ENCODE results near the gene PLAAT2.
"Not testable (repeated sequence)": the region's sequence is repeated elsewhere in the genome, so short reads cannot be mapped to it uniquely, and the experiment has no call there.

Gene PLAAT2

DNA sequence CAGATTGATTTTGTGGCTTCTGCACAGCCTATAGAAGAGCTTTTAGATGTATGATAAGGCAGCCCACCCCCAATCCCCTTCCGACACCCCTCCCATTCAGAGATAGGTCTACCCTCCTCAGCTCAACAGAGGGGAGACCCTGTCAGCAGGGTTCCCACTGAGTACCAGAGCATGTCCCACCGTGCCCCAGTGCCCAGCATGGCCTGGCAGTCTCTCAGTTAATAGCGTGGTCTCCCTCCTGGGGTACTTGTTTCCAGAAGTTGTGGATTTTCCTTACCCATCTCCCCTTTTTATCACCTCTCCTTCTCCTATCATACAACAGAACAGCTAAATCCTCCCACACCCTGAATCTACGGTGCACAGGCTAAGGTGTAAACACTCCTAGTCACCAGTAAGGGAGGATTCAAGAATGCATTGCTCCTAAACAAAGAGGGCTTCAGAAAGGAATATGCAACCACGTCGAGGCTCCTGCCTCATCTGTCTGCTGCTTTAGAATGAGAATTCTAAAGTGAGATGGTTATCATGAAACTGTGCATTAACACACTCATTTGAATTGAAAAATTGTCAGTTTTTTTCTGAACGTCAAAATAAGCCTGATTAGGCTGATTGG lies 6.7 kb downstream of the PLAAT2 start:
- Histone ChIP-seq H3K27me3 (ENCODE audit: insufficient read depth, low read length) (no peaks in the 10 kb centered on the region; the same call in 1 of the 2 replicates), H3K36me3 (ENCODE audit: insufficient read depth, low read depth, low read length) (no peaks in the 10 kb centered on the region), H3K9ac (ENCODE audit: low read depth, low read length) (no peak overlapping the region), H3K27ac (ENCODE audit: low read length) (no peak overlapping the region), H3K4me3 (ENCODE audit: low read length) (no peak overlapping the region), H3K9me3 (ENCODE audit: insufficient read depth, low read depth, low read length) (no peaks in the 10 kb centered on the region), H3K4me1 (ENCODE audit: insufficient read depth, low read length) (peaks cover 9% of the 10 kb centered on the region; the same call in 1 of the 2 replicates)

DNA sequence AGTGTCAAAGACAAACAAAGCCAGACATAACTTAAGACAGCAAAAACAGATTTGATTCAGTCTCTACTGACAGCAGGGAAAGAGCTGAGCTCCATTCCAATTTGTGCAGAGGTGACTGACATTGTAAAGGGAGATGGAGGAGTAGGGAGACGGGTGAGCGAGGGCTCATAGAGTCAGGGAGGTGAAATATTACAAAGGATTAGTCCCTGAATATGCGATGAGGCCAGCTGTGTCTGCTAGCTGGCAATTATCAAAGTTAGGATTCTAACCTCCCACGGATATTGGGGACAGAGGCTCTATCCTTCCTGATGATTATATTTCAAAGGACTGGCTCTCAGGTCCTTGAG lies 8.3 kb downstream of the PLAAT2 start:
- H3K36me3 ChIP-seq (ENCODE audit: insufficient read depth, low read depth, low read length), result no peaks in the 10 kb centered on the region
- H3K27me3 ChIP-seq (ENCODE audit: insufficient read depth, low read length), result no peaks in the 10 kb centered on the region
- no peak overlapping the region for H3K4me3 ChIP-seq (ENCODE audit: low read length)
- H3K9me3 ChIP-seq (ENCODE audit: insufficient read depth, low read depth, low read length), result no peaks in the 10 kb centered on the region
- H3K4me1 ChIP-seq (ENCODE audit: insufficient read depth, low read length), result peaks cover 9% of the 10 kb centered on the region; the same call in 1 of the 2 replicates
- no peak overlapping the region for H3K27ac ChIP-seq (ENCODE audit: low read length)
- H3K9ac ChIP-seq (ENCODE audit: low read depth, low read length), result no peak overlapping the region

DNA sequence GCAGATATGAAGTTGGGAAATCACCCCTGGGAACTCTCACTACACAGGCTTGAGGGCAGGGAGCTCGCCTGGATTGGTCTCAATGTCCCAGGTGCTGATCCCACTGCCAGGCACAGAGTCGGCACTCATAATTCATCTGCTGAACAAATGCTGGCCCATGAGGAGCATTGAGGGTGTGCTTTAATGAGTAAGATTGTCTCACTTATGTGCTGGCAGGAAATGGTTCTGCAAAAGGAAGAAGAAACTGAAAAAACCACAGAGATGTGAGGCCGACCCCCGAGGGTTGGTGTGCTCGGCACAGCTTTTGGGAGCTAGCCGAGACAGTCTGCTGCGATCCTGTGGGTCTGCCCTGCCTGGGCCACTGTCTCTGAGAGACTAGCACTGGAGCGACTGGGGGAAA lies 9.4 kb downstream of the PLAAT2 start:
- Histone ChIP-seq H3K27ac (ENCODE audit: low read length) (no peak overlapping the region), H3K27me3 (ENCODE audit: insufficient read depth, low read length) (no peaks in the 10 kb centered on the region), H3K9ac (ENCODE audit: low read depth, low read length) (no peak overlapping the region), H3K36me3 (ENCODE audit: insufficient read depth, low read depth, low read length) (no peaks in the 10 kb centered on the region), H3K4me3 (ENCODE audit: low read length) (no peak overlapping the region), H3K9me3 (ENCODE audit: insufficient read depth, low read depth, low read length) (no peaks in the 10 kb centered on the region), H3K4me1 (ENCODE audit: insufficient read depth, low read length) (peaks cover 9% of the 10 kb centered on the region; the same call in 1 of the 2 replicates)

DNA sequence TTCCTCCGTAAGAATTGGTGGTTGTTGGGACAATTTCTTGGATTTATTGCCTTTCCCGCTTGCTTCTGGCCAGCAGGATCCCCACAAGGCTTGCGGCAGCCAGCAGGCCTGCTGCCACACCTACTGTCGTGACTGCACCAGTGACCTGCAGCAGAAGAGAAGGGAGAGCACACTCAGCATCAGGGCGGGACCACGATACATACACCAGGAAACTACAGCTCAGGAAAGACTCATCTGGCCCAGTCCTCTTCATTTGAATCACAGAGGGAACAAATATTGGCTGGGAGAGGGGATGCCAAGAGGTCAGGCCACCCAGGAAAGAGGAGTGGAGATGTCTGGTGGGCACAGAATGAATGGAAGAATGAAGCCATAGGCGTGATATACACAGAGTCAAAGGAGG lies 10.3 kb downstream of the PLAAT2 start:
- H3K9ac ChIP-seq (ENCODE audit: low read depth, low read length), result no peak overlapping the region
- H3K9me3 ChIP-seq (ENCODE audit: insufficient read depth, low read depth, low read length), result no peaks in the 10 kb centered on the region
- H3K4me1 ChIP-seq (ENCODE audit: insufficient read depth, low read length), result peaks cover 9% of the 10 kb centered on the region; the same call in 1 of the 2 replicates
- no peak overlapping the region for H3K4me3 ChIP-seq (ENCODE audit: low read length)
- H3K27ac ChIP-seq (ENCODE audit: low read length), result no peak overlapping the region
- H3K27me3 ChIP-seq (ENCODE audit: insufficient read depth, low read length), result no peaks in the 10 kb centered on the region
- H3K36me3 ChIP-seq (ENCODE audit: insufficient read depth, low read depth, low read length), result no peaks in the 10 kb centered on the region

DNA sequence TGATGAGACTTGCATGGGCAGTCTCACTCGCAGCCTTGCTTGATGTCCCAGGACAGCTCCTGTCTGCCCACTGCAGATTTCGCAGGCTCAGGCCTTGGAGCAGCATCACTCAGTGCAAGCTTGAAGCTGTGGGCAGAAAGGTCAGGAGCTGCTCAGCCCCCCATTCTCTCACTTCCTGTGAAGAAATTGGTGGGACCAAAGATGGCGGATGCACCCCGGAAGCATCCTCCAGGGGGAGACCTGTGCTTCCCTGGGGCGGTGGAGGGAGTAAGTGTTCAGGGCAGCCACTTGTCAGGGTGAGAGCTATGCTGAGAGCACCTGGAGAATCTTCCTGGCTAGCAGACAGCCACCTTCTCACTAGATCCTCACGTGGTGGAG lies 11.3 kb downstream of the PLAAT2 start:
- Histone ChIP-seq H3K4me1 (ENCODE audit: insufficient read depth, low read length) (peaks cover 9% of the 10 kb centered on the region; the same call in 1 of the 2 replicates), H3K9ac (ENCODE audit: low read depth, low read length) (no peak overlapping the region), H3K27me3 (ENCODE audit: insufficient read depth, low read length) (no peaks in the 10 kb centered on the region), H3K27ac (ENCODE audit: low read length) (no peak overlapping the region), H3K36me3 (ENCODE audit: insufficient read depth, low read depth, low read length) (no peaks in the 10 kb centered on the region), H3K4me3 (ENCODE audit: low read length) (no peak overlapping the region), H3K9me3 (ENCODE audit: insufficient read depth, low read depth, low read length) (no peaks in the 10 kb centered on the region)

DNA sequence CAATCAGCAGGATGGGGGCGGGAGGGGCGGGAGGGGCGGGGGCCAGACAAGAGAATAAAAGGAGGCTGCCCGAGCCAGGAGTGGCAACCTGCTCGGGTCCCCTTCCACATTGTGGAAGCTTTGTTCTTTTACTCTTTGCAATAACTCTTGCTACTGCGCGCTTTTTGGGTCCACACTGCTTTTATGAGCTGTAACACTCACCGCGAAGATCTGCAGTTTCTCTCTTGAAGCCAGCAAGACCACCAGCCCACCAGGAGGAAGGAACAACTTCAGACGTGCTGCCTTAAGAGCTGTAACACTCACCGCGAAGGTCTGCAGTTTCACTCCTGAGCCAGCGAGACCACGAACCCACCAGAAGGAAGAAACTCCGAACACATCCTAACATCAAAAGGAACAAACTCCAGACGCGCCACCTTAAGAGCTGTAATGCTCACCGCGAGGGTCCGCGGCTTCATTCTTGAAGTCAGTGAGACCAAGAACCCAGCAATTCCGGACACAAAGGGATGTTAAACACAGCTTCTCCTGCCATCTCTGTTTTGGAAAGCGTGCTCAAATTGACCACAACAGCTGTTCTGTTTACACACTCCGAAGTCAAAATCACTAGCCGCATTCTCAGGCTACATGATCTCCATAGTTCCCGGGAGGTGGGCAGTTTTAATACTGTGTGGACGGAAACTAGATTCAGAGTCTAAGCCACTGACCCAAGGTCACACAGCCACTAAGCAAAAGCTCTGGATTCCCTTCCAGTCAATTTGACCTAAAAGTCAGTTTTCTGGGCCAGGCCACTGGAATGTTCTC lies 11.9 kb downstream of the PLAAT2 start:
- H3K4me1 ChIP-seq (ENCODE audit: insufficient read depth, low read length), result peaks cover 3% of the 10 kb centered on the region; the same call in 1 of the 2 replicates
- no peaks in the 10 kb centered on the region for H3K9me3 ChIP-seq (ENCODE audit: insufficient read depth, low read depth, low read length)
- no peak overlapping the region for H3K4me3 ChIP-seq (ENCODE audit: low read length)
- H3K27ac ChIP-seq (ENCODE audit: low read length), result no peak overlapping the region
- no peak overlapping the region for H3K9ac ChIP-seq (ENCODE audit: low read depth, low read length)
- no peaks in the 10 kb centered on the region for H3K27me3 ChIP-seq (ENCODE audit: insufficient read depth, low read length)
- H3K36me3 ChIP-seq (ENCODE audit: insufficient read depth, low read depth, low read length), result no peaks in the 10 kb centered on the region

DNA sequence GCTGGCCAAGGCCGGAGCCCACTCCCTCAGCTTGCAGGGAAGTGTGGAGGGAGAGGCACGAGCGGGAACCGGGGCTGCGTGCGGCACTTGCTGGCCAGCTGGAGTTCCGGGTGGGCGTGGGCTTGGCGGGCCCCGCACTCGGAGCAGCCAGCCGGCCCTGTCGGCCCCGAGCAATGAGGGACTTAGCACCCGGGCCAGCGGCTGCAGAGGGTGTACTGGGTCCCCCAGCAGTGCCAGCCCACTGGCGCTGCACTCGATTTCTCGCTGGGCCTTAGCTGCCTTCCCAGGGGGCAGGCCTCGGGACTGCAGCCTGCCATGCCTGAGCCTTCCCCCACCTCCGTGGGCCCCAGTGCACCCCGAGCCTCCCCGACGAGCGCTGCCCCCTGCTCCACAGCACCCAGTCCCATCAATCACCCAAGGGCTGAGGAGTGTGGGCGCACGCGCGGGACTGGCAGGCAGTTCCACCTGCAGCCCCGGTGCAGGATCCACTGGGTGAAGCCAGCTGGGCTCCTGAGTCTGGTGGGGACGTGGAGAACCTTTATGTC lies 13.0 kb downstream of the PLAAT2 start:
- not testable (repeated sequence) for H3K27me3 ChIP-seq (ENCODE audit: insufficient read depth, low read length); H3K9me3 ChIP-seq (ENCODE audit: insufficient read depth, low read depth, low read length); H3K4me1 ChIP-seq (ENCODE audit: insufficient read depth, low read length); H3K9ac ChIP-seq (ENCODE audit: low read depth, low read length); H3K27ac ChIP-seq (ENCODE audit: low read length); H3K36me3 ChIP-seq (ENCODE audit: insufficient read depth, low read depth, low read length); H3K4me3 ChIP-seq (ENCODE audit: low read length)

DNA sequence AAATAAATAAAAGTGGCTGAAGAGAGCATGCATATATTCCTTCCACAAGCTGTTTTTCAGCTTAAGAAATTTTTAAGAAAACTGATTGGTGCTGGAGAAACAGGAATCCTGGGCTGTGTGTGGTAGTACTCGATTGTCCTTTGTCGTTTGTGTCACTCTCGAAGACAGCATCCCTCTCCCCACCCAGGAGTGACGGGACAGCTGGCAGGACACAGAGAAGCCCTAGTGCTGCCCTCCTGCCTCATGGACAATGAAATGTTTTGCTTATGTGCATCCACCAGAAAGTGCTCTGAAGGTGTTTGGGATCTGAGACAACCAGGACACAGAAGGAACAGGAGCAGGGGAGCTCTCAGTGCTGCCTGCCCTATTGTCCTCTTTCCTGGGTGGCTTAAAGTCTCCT lies 13.8 kb downstream of the PLAAT2 start:
- Histone ChIP-seq H3K9me3 (ENCODE audit: insufficient read depth, low read depth, low read length) (no peaks in the 10 kb centered on the region), H3K9ac (ENCODE audit: low read depth, low read length) (no peak overlapping the region), H3K27me3 (ENCODE audit: insufficient read depth, low read length) (no peaks in the 10 kb centered on the region), H3K36me3 (ENCODE audit: insufficient read depth, low read depth, low read length) (no peaks in the 10 kb centered on the region), H3K27ac (ENCODE audit: low read length) (no peak overlapping the region), H3K4me1 (ENCODE audit: insufficient read depth, low read length) (no peaks in the 10 kb centered on the region), H3K4me3 (ENCODE audit: low read length) (no peak overlapping the region)

DNA sequence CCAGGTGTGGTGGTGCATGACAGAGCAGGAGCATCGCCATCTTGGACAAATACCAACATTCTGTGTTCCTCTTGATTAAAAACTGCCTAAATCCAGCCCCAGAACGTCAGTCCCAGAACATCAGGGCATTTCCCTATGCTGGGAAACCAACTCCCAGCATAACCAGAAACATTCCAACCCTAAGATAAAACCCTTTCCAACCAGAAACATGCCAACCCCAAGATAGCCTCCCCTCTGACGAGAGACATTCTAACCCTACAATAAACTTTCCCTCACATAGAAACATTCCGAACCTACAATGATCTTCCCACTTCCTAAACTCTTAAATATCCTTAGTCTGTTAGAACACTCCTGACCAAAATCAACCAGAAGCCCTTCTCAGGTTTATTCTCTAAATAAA lies 15.0 kb downstream of the PLAAT2 start:
- H3K4me1 ChIP-seq (ENCODE audit: insufficient read depth, low read length), result no peaks in the 10 kb centered on the region
- H3K9ac ChIP-seq (ENCODE audit: low read depth, low read length), result no peak overlapping the region
- H3K27ac ChIP-seq (ENCODE audit: low read length), result no peak overlapping the region
- H3K4me3 ChIP-seq (ENCODE audit: low read length), result no peak overlapping the region
- no peaks in the 10 kb centered on the region for H3K9me3 ChIP-seq (ENCODE audit: insufficient read depth, low read depth, low read length)
- H3K36me3 ChIP-seq (ENCODE audit: insufficient read depth, low read depth, low read length), result no peaks in the 10 kb centered on the region
- H3K27me3 ChIP-seq (ENCODE audit: insufficient read depth, low read length), result no peaks in the 10 kb centered on the region

DNA sequence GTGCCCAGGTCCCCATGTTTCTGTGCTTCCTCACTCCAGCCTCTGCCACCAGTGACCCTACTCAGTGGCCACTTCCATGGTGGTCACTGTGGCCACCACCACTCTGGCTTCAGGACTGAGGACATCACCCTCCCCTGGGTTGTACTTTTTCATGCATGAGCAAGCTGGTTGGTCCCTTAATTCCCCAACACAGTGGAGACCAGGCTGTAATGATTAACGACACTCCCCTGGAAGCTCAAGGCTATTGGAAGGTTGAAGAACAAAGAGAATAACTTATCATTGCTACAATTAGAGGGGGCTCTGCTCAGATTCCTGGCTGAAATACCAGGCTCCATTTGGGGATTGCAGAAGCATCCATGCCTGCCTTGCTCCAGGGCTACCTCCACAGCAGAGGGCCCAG lies 16.1 kb downstream of the PLAAT2 start:
- Histone ChIP-seq H3K27ac (ENCODE audit: low read length) (no peak overlapping the region), H3K36me3 (ENCODE audit: insufficient read depth, low read depth, low read length) (no peaks in the 10 kb centered on the region), H3K9me3 (ENCODE audit: insufficient read depth, low read depth, low read length) (no peaks in the 10 kb centered on the region), H3K4me3 (ENCODE audit: low read length) (no peak overlapping the region), H3K27me3 (ENCODE audit: insufficient read depth, low read length) (no peaks in the 10 kb centered on the region), H3K4me1 (ENCODE audit: insufficient read depth, low read length) (no peaks in the 10 kb centered on the region), H3K9ac (ENCODE audit: low read depth, low read length) (no peak overlapping the region)

DNA sequence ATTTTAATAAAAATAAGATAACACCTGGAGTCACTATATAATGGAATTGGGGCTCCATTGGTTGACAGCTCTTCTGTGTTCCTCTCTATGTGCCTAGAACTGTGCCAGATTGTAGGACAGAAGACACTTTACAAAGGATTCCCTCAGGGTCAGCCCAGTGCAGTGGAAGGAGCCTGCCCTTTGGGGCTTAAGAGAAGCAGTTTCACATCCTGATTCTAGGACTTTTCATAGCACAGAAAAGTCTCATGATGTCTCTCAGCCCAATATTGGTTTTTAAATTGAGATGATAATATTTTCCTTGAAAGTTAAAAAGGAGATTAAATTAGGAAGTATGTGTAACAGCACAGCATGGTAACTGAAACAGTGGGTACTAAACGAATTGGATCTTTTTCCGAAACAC lies 19.5 kb downstream of the PLAAT2 start:
- H3K4me1 ChIP-seq (ENCODE audit: insufficient read depth, low read length), result no peaks in the 10 kb centered on the region
- H3K36me3 ChIP-seq (ENCODE audit: insufficient read depth, low read depth, low read length), result no peaks in the 10 kb centered on the region
- no peak overlapping the region for H3K27ac ChIP-seq (ENCODE audit: low read length)
- no peaks in the 10 kb centered on the region for H3K27me3 ChIP-seq (ENCODE audit: insufficient read depth, low read length)
- H3K4me3 ChIP-seq (ENCODE audit: low read length), result no peak overlapping the region
- H3K9ac ChIP-seq (ENCODE audit: low read depth, low read length), result no peak overlapping the region
- no peaks in the 10 kb centered on the region for H3K9me3 ChIP-seq (ENCODE audit: insufficient read depth, low read depth, low read length)

DNA sequence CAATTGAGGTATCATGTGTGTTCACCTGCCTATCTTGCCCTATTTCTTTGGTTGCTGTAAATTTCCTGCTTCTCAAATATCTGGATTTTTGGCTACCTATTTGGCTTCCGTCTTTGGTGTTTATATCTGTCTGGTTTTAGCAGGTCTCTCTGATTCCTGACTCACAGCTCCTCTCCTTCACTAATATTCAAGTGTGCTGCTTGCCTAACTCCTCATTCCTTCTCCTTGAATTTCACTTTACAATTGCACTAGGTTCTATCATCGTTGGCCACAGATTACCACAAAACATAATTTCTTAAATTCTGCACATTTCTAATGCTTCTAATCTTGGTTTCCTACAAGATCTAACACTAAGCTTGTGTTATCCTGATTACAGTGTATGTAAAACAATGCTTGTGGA lies 20.7 kb downstream of the PLAAT2 start:
- not testable (repeated sequence) for H3K36me3 ChIP-seq (ENCODE audit: insufficient read depth, low read depth, low read length); H3K4me3 ChIP-seq (ENCODE audit: low read length); H3K9me3 ChIP-seq (ENCODE audit: insufficient read depth, low read depth, low read length); H3K27ac ChIP-seq (ENCODE audit: low read length); H3K4me1 ChIP-seq (ENCODE audit: insufficient read depth, low read length); H3K27me3 ChIP-seq (ENCODE audit: insufficient read depth, low read length); H3K9ac ChIP-seq (ENCODE audit: low read depth, low read length)
